Cardiac fibroblast (primary cell): ENCODE data around the gene VPS41.

Source experiments
- DNase-seq, 2 donors: peaks; one replicate each; pipeline versions ENCODE4 v3.0.0 to v3.0.0-alpha.2; 2010; ENCODE audit warnings: low read depth in 2 of 2
- H3K4me3 ChIP-seq, 2 donors: replicated peaks in 1 of 2; 1 replicate in 1 of 2; 2 replicates in 1 of 2; pipeline ENCODE4 v1.5.1; 2011; ENCODE audit warnings: low read depth in 2 of 2, low read length in 2 of 2, mild to moderate bottlenecking in 2 of 2, moderate library complexity in 1 of 2
- CTCF ChIP-seq: IDR thresholded peaks from one replicate; pipeline ENCODE4 v1.5.1; 2011; ENCODE audit warnings: low read depth, mild to moderate bottlenecking, low read length, inconsistent platforms

VPS41 gene

GRCh38 chr7:38932509-38933168, 23.6 kb upstream of the VPS41 start:
- peak; percentile 97 for TF ChIP-seq CTCF
- H3K4me3 ChIP-seq = no peak overlapping the region
- peak; percentile 65 to 66 for DNase-seq

- TF ChIP-seq CTCF = no peak
- H3K4me3 ChIP-seq = no peak overlapping the region
- DNase-seq = peak; percentile 13 to 54
Measured at GRCh38 chr7:38929460-38930171, 20.6 kb upstream of the VPS41 start.

- TF ChIP-seq CTCF = no peak
- DNase-seq = no peak
- H3K4me3 ChIP-seq = no peak overlapping the region
Measured at GRCh38 chr7:38928506-38928905, 19.5 kb upstream of the VPS41 start.

- H3K4me3 ChIP-seq = no peak overlapping the region
- no peak for DNase-seq
- TF ChIP-seq CTCF = no peak
Measured at GRCh38 chr7:38927751-38928150, 18.8 kb upstream of the VPS41 start.

GRCh38 chr7:38920731-38921130, 11.7 kb upstream of the VPS41 start:
- DNase-seq = no peak
- H3K4me3 ChIP-seq = no peak overlapping the region
- no peak for TF ChIP-seq CTCF

GRCh38 chr7:38916396-38916795, 7.4 kb upstream of the VPS41 start:
- H3K4me3 ChIP-seq = no peak overlapping the region
- TF ChIP-seq CTCF = no peak
- DNase-seq = no peak

- H3K4me3 ChIP-seq = no peak overlapping the region
- no peak for TF ChIP-seq CTCF
- no peak for DNase-seq
Measured at GRCh38 chr7:38909870-38910269, 879 bp upstream of the VPS41 start.
